HG03064 (cell line): ENCODE data around the gene SPEM2.

ENCODE experiments used
- ATAC-seq: cut with Tn5 transposase; IDR thresholded peaks from one replicate; pipeline ENCODE4 v1.9.1; 2021; ENCODE audit warnings: low read depth; ENCODE audit not compliant: unreplicated experiment

The SPEM2 gene

DNA sequence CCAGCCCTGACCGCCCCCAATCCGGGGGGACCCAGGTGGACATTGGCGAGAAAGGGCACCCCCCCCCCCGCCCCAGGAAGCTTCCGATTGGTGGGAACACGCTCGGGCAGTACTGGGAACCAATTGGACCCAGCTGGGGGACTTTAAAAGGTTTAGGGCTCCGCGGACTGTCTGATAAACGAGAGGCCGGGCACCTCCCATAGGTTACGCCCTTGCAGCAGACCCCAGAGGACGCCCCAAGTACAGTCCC, 21.8 kb upstream of the SPEM2 start:
- ATAC-seq: no peak

DNA sequence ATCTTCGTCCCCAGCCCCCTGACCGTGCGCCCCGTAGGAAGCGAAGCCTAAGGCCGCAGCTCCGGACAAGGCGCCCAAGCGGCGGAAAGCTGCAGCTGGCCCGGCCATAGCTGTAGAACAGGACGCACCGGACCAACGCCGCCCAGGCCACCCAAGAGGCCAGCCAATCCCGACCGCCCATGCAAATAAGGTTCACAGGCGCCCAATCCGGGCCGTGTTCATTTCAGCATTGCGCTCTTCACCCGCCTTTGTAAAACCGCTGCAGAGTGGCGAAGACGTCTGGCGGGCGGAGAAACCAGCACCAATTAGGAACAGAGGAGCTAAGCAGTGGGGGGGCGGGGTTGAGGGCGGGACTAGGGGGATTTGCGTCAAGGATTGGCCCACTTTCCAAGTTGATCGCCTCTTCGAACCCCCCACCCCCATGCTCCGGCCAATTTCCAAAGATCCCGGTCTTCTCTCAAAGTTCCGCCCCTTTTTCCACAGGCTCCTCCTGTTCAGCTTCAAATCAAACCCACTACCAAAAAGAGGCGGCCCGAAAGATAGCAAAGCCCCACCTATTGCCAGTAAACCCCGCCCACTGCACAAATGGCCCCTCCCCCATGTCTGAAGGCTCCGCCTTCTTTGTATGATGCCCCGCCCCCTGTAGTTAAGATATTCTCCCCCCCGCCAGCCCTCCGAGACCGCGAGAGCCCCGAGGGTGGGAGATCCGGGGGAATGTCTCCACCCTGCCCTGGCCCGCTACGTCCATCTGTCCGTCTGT, 21.3 kb upstream of the SPEM2 start, which contains the start of gene TMEM256:
Gene TMEM256 (minus strand): TSS at position 121 of the 760 bp plus-strand sequence. CDS start 13 bp downstream, at position 108.
- peak; percentile 81 for ATAC-seq

DNA sequence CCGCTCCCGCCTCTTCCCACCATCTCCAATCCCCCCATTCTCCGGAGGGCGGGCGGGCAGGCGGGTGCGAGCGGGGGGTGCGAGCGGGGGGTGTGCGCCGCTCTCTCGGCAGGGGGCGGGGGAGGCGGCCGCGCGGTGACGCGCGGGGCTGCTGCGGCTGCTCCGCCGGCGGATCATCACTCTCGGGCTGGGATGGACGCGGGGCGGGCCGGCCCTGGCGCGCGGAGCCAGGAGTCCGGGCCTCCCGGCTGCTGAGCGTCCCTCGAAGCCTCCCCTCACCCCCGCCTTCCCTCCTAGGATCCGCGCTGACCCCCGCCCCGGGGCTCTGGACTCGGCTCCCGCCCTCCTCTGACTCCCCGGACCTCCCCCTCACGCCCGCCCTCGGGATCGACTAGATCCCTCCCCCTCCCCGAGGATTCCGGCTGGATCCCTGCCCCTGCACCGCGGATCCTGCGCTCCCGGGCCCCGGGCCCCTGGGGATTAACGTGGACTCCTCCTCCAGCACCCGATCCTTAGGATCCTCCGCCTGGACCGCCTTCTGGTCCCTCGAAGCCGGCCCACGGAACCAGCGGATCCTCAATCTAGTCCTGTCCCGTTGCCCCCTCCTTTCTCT, 20.6 kb upstream of the SPEM2 start:
- peak; percentile 14 for ATAC-seq

DNA sequence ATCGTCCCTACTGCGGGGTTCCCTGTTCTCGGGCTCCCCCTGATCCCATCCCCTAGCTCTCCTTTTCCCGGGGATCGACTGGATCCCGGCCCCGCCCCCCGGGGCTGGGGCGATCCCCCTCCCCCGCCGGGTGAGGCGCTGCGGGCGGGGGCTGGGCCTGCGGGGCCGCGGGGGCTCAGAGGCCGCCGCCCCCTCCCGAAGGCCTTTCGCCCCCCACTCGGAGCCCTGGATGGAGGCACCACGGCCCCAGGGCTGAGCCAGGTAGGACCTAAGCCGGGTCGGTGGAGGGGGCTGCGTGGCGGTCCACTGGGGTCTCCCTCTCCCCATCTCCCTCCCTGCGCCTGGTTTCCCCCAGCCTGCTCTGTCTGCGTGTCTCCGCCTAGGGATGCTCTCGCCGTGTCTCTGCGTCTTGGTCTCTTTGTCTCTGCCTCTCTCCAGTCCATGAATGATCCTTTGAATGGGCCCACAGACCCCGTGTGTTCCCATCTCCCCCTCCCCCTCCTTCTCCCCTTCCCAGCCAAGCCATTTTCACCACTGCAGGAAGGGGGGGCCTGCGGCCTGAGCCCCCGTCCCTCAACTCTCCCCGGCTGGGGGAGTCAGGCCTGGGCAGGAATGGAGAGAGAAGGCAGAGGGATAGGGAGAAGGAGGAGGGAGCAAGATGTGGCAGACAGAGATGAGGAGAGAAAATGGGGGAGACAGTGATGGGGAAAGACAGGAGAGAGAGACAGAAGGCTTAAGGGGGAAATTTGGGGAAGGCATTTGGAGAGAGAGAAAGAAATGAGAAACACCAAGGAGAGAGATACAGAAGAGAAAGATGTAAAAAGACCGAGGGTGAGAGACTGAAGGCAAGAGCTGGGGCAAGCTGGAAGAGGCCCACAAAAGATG, 19.8 kb upstream of the SPEM2 start:
- no peak for ATAC-seq

DNA sequence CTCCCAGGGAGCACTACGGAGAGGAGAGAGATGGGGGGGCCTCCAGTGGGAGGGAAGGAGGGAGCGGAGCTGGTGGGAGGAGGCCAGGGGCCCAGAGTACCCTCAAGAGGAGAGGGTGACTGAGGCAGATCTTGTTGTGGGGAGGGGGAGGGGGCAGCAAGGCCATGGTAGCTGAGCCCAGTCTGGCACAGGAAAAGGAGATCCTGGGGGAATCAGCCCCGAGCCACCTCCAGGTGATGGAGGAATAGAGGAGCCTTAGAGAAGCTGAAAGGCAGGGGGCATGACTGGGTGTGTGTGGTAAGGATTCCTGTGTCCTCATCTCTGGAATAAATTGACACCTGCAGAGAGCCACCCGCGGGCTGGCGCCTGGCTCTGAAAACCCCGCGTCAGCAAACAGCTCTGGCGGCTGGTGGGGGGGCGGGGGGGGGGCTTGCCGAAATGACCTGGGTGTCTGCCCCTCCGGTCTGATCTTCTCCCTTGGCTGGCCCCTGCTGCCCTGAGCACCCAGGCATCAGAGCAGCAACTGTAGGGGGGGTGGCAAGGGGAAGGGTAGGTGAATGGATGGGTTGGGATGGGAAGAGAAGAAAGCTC, 19.1 kb upstream of the SPEM2 start:
- ATAC-seq: no peak

DNA sequence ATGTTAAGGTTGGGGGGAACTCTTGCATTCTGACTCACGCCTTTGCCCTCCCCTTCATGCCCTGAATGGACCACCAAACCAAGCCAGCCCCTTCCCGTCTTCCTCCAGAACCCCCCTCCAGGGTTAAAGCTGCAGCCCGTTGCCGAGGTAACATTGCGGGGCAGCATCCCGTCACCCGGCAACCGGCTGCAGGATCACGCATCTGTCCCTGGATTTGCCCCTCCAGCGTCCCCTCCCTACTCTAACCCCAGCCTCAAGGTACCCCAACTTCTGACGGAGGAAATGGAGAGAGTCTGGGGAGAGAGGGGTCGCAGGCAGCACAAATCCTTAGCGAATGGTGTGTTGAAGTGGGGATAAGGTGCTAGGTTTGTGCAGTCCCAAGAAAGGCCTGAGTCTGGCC, 18.3 kb upstream of the SPEM2 start:
- no peak for ATAC-seq

DNA sequence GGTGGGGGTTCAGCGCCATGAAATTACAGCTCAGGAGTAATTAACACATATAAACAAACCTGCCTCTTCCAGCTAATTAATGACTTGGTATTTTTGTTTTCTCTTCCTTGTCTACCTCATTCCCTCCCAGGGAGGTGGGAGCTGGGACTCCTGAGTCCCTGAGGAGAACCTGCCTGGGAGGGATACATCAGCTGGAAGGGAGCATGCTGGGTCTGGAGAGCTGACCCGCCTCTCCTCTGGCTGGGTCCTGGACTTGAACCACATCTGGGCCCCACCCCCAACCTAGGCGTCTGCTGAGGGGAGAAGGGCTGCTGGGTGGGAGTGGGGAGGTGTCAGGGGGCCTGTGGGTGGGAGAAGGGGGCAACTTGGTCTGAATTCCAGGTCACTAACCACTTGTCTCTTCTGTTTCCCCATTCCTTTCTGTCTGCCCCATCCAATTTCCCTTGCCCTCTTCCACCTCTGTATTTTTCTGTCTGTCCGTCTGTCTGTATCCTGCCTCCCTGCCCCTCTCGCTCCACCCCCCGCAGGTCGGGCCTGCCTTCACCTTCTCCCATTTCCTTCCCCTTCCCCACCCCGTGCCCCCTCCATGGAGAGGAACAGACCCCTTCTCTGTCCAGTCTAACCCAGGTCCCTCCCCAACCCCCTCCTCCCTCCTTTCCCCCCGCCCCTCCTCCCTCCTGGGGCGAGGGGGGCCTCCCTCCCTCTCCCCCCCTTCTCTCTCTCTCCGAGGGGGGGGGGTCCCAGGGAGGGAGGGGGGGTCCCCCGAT, 17.7 kb upstream of the SPEM2 start, which contains the start of gene NLGN2:
Gene NLGN2 (plus strand): TSS at position 361 of the 767 bp plus-strand sequence. CDS start 411 bp downstream, outside the sequence.
- ATAC-seq: no peak

DNA sequence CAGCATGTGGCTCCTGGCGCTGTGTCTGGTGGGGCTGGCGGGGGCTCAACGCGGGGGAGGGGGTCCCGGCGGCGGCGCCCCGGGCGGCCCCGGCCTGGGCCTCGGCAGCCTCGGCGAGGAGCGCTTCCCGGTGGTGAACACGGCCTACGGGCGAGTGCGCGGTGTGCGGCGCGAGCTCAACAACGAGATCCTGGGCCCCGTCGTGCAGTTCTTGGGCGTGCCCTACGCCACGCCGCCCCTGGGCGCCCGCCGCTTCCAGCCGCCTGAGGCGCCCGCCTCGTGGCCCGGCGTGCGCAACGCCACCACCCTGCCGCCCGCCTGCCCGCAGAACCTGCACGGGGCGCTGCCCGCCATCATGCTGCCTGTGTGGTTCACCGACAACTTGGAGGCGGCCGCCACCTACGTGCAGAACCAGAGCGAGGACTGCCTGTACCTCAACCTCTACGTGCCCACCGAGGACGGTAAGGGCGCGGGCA, 17.1 kb upstream of the SPEM2 start:
- no peak for ATAC-seq

DNA sequence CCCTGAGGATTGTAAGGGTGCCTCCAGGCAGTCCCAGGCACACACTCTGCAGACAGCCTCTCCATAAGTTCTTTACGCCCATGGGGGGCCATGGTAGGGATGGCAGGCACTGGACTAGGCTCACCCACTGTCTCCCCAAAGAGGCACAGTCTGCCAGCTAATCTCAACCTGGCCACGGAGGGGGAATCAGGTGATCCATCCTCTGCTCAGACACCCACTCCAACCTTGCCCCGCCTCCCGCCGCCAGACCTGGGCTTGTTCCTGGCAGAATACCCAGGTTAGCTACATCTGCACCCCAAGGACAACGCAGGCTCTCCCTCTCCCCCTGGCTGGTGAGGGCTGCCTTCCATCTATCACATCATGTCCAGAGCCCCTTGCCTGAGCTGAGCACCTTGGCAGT, 16.6 kb upstream of the SPEM2 start:
- no peak for ATAC-seq

DNA sequence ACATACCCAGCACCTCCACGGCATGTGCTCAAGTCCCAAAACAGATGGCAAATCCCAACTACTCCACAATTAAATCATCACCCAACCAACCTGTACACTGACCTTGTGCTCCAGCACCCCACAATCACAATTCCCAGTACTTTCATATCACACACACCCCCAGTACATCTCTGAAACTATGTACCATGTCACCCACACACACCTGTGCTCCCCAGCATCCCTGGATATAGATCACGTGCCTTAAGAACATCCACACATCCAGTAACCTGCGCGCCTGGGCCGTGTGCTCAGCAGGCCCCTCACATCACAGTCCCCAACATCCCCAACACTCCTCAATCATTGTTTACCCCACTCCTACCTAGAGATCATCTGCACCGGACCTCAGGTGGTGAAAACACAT, 15.7 kb upstream of the SPEM2 start:
- ATAC-seq: no peak

DNA sequence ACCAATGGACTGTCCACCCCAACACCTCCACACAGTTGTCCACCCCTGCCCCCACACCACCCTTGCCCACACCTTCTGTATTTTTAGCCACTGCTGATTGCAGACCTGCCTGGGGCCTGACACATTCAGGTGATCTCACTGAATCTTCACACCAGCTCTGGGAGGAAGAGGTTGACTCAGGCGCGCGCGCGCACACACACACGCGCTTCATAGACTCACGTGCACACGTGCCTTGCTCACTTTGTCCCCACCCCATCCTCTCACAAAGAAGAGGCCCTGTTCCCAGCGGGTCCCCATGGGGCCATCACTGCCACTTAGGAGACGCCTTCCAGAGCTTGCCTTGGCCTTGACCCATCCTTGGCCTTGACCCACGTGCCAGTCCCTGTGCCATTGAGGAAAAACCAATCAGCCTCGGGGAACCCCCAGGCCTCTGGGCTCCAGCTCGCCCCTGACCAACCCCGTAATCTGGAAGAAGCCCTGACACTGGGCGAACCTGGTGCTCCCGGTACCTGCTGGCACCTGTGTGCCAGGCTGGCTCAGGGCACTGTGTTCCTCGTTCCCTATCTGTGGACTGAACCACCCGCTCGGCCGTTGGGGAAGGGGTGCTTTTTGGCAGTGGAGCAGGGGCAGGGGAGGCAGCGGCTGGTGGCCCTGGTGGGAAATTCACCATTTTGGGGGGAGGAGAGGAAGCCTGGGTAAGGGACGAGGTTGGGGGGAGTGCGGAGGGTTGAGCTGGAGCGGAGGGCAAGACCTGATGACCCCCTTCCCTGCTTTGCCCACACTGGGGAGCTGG, 14.6 kb upstream of the SPEM2 start:
- no peak for ATAC-seq

DNA sequence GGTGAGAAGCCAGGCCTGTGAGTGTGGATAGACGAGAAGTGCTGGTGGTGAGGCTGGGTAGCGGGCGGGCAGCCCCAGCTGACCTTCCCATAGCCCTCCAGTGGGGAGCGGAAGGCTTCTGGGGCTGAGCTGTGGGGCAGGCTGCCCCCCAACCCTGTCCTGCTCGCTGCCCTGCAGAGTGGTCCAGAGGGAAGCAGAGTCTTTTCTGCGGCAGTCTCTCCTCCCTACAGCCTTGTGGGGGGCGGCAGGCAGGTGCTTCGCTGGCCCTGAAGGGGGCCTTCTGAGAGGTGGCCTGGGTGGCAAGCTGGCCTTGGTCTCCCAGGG, 14.0 kb upstream of the SPEM2 start:
- ATAC-seq: no peak

DNA sequence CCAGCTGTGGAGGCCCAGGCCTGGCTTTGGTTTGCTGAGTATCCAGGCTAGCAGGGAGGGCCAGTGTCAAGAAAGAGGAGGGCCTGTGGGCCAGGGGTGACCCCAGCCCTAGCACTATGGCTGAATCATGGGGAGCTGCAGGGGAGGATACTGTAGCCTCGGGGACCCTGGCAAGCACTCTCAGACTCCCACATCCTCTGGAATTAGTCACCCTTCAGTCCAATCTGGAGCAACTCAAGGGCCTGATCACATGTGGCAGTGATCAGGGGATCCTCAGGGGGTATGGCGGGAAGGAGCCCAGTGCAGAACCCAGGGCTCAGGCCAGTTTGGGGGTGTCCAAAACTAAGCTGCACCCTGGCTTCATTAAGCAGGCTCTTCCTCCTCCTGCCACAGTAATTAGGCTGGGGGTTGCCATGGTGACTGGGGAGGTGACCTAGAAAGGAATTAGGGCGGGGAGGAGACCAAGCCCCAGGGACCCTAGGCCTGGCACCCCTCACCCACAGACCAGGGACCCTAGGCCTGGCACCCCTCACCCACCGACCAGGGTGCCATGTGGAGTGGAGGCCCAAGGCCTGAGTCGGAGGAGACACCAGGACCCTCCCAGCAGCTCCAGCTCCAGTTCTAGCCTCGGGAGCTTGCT, 11.9 kb upstream of the SPEM2 start:
- ATAC-seq: no peak

DNA sequence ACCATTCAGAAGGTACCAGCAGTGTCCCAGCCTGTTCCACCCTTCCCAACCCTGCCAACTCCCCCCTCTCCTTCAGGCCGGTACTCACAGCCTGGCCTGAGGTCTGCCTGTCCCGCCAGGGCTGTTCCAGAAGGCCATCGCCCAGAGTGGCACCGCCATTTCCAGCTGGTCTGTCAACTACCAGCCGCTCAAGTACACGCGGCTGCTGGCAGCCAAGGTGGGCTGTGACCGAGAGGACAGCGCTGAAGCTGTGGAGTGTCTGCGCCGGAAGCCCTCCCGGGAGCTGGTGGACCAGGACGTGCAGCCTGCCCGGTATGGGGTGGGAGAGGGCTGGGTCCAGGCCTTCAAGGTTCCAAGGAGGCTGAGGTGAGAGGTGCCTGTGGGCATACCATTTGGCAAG, 10.6 kb upstream of the SPEM2 start:
- no peak for ATAC-seq

DNA sequence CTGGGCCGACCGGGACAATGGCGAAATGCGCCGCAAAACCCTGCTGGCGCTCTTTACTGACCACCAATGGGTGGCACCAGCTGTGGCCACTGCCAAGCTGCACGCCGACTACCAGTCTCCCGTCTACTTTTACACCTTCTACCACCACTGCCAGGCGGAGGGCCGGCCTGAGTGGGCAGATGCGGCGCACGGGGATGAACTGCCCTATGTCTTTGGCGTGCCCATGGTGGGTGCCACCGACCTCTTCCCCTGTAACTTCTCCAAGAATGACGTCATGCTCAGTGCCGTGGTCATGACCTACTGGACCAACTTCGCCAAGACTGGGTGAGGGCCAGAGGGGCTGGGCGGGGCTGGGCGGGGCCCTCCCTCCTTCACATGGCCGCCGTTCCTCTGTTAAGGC, 9.6 kb upstream of the SPEM2 start:
- ATAC-seq: no peak

DNA sequence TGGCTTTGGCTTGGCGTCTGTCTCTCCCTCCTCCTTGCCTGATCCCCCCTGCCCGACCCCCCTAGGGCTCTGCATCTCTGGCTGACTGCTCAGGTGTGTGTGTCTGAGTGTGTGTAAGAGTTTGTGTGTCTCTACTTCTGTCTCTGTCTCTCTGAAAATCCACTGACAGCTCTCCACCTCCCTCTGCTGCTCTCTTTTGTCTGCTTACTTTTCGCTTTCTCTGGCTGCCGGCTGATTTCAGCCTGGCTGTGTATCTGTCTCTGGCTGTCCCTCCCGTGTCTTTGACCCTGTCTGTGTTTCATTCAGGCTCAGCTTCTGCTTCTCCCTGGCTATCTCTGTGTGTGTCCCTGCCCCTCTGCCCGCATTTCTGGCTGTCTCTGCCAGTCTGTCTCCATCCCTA, 9.1 kb upstream of the SPEM2 start:
- no peak for ATAC-seq

DNA sequence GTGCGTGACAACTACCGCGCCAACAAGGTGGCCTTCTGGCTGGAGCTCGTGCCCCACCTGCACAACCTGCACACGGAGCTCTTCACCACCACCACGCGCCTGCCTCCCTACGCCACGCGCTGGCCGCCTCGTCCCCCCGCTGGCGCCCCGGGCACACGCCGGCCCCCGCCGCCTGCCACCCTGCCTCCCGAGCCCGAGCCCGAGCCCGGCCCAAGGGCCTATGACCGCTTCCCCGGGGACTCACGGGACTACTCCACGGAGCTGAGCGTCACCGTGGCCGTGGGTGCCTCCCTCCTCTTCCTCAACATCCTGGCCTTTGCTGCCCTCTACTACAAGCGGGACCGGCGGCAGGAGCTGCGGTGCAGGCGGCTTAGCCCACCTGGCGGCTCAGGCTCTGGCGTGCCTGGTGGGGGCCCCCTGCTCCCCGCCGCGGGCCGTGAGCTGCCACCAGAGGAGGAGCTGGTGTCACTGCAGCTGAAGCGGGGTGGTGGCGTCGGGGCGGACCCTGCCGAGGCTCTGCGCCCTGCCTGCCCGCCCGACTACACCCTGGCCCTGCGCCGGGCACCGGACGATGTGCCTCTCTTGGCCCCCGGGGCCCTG, 8.3 kb upstream of the SPEM2 start:
- no peak for ATAC-seq

DNA sequence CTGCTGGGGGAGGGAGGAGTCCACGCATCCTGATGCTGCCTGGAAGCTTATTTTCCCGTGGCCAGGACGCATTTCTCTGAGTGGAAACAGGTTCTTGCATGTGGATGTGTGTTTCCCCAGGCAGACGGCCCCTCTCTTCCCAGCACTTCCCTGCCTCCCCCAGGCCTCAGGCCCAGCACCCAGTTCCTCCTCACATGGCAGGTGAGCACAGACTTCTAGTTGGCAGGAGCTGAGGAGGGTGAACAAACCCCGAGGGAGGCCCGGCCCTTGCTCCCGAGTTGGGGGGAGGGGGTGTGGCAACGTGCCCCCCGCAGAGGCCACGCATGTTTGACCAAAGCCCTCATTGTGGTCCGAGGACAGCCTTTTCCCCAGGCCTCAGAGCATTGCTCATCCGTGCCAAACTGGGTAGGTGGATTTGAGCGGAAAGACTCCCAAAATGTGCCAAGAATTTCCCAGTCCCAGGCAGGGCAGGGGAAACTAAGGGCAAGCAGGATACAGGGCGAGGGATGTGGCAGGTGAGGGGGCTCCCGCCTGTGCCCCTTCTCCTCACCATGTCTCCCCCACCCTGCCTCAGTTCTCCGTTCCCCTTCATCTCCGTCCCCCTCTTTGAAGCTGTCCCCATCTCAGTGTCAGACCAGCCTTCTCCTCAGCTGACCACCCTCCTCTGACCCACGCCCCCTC, 6.8 kb upstream of the SPEM2 start:
- no peak for ATAC-seq
